H1 (cell line): ENCODE data around the gene STX12. TPM values are rescaled to one million over a fixed set of nuclear protein-coding genes. Genes with fewer than 3 reads are reported as not detected.

Experiments
- CTCF ChIA-PET: fragments of 300-600 bp; sonication (Branson Sonifier 250); formaldehyde crosslinking; loops from one replicate; lab custom pipeline; 2021; ENCODE audit not compliant: partially characterized antibody; lab: Charles Lee
- POLR2A ChIA-PET: fragments of 300-600 bp; sonication (Branson Sonifier 250); formaldehyde crosslinking; loops from one replicate; lab custom pipeline; 2021; ENCODE audit warnings: inconsistent platforms; ENCODE audit not compliant: partially characterized antibody; lab: Charles Lee
- DNase-seq, 2 experiments: peaks; one replicate each; pipeline versions ENCODE4 v3.0.0 to v3.0.0-alpha.2; 2010 to 2022; ENCODE audit warnings: low spot score in 2 of 2, low read depth in 1 of 2, mixed read lengths in 1 of 2
- FAIRE-seq: peaks from 2 replicates; lab custom pipeline; 2011; peaks lifted over from hg19 to GRCh38; lab: Jason Lieb, UNC
- H2AFZ ChIP-seq: 2 replicates; pipeline ENCODE4 v1.8.1; 2012; ENCODE audit warnings: low read length, inconsistent platforms
- H2AK5ac ChIP-seq: 2 replicates; pipeline ENCODE4 v1.6.1; 2013; ENCODE audit warnings: low read depth, low read length
- H2BK120ac ChIP-seq: replicated peaks from 2 replicates; pipeline ENCODE3; 2013; ENCODE audit warnings: low read depth, low read length, inconsistent platforms
- H2BK12ac ChIP-seq: 2 replicates; pipeline ENCODE4 v1.6.1; 2013; ENCODE audit warnings: low read depth, low read length
- H2BK15ac ChIP-seq: 2 replicates; pipeline ENCODE4 v1.6.1; 2013; ENCODE audit warnings: low read length
- H2BK20ac ChIP-seq: 2 replicates; pipeline ENCODE4 v1.6.1; 2013; ENCODE audit warnings: low read length
- H2BK5ac ChIP-seq: 2 replicates; pipeline ENCODE4 v1.6.1; 2013; ENCODE audit warnings: low read depth, low read length
- H3K14ac ChIP-seq: 2 replicates; pipeline ENCODE4 v1.6.1; 2013; ENCODE audit warnings: inconsistent platforms; ENCODE audit not compliant: insufficient read length
- H3K18ac ChIP-seq: 2 replicates; pipeline ENCODE4 v1.6.1; 2013; ENCODE audit warnings: low read length; ENCODE audit errors: extremely low read depth
- H3K23ac ChIP-seq: 2 replicates; pipeline ENCODE4 v1.6.1; 2013; ENCODE audit warnings: inconsistent platforms; ENCODE audit not compliant: insufficient read length
- H3K23me2 ChIP-seq: 2 replicates; pipeline ENCODE4 v1.6.1; 2013; ENCODE audit warnings: low read depth, low read length
- H3K27ac ChIP-seq: 2 replicates; pipeline ENCODE4 v1.6.1; 2011; ENCODE audit warnings: low read depth, low read length, inconsistent platforms
- H3K27me3 ChIP-seq, 4 experiments: replicated peaks in 1 of 4; 1 replicate in 1 of 4; 2 replicates in 3 of 4; pipeline versions ENCODE4 v1.6.1 to v1.8.1; 2011 to 2013; ENCODE audit warnings: low read length in 3 of 4, mild to moderate bottlenecking in 3 of 4, inconsistent platforms in 2 of 4, mixed read lengths in 2 of 4, moderate library complexity in 1 of 4; ENCODE audit not compliant: control insufficient read depth in 3 of 4, insufficient read depth in 3 of 4; ENCODE audit errors: extremely low read depth in 1 of 4
- H3K36me3 ChIP-seq, 4 experiments: 2 replicates each; pipeline versions ENCODE4 v1.6.1 to v1.8.1; 2011 to 2013; ENCODE audit warnings: mild to moderate bottlenecking in 4 of 4, low read length in 3 of 4, moderate library complexity in 2 of 4, control low read depth in 1 of 4, inconsistent platforms in 1 of 4; ENCODE audit not compliant: insufficient read depth in 4 of 4, control insufficient read depth in 2 of 4
- H3K4ac ChIP-seq: replicated peaks from 2 replicates; pipeline ENCODE3; 2013; ENCODE audit warnings: low read length, low read depth, mixed read lengths, inconsistent platforms; ENCODE audit not compliant: insufficient read length
- H3K4me1 ChIP-seq, 4 experiments: replicated peaks in 1 of 4; 1 replicate in 1 of 4; 2 replicates in 3 of 4; pipeline versions ENCODE4 v1.6.1 to v1.8.1; 2011 to 2013; ENCODE audit warnings: low read length in 3 of 4, inconsistent platforms in 2 of 4, mixed read lengths in 1 of 4; ENCODE audit not compliant: insufficient read depth in 4 of 4, control insufficient read depth in 3 of 4
- H3K4me2 ChIP-seq, 2 experiments: 2 replicates each; pipeline versions ENCODE4 v1.6.1 to v1.8.1; 2011 to 2013; ENCODE audit warnings: low read depth in 2 of 2, low read length in 2 of 2, control low read depth in 1 of 2, inconsistent platforms in 1 of 2, mild to moderate bottlenecking in 1 of 2; ENCODE audit not compliant: insufficient read depth in 1 of 2
- H3K4me3 ChIP-seq, 4 experiments: fragments of 200-600, 300-600 bp in 1 of 4; sonication (generic), shearing (Covaris generic), sonication (Bioruptor Twin) in 1 of 4; 2 replicates each; pipeline versions ENCODE4 v1.5.1 to v1.8.1; 2011 to 2016; ENCODE audit warnings: low read length in 4 of 4, low read depth in 3 of 4, control low read depth in 2 of 4, inconsistent platforms in 2 of 4, mild to moderate bottlenecking in 2 of 4, mixed read lengths in 1 of 4, moderate library complexity in 1 of 4; ENCODE audit not compliant: insufficient read depth in 2 of 4; ENCODE audit errors: extremely low read depth in 1 of 4
- H3K56ac ChIP-seq: replicated peaks from 2 replicates; pipeline ENCODE3; 2013; ENCODE audit warnings: low read depth, mild to moderate bottlenecking, mixed read lengths, low read length, inconsistent platforms; ENCODE audit not compliant: insufficient read length
- H3K79me1 ChIP-seq: 2 replicates; pipeline ENCODE4 v1.6.1; 2013; ENCODE audit warnings: low read depth, low read length, control low read depth
- H3K79me2 ChIP-seq, 2 experiments: 2 replicates each; pipeline versions ENCODE4 v1.6.1 to v1.8.1; 2012 to 2013; ENCODE audit warnings: low read length in 2 of 2, mild to moderate bottlenecking in 2 of 2, inconsistent platforms in 1 of 2; ENCODE audit not compliant: insufficient read depth in 2 of 2, control insufficient read depth in 1 of 2
- H3K9ac ChIP-seq, 4 experiments: replicated peaks in 1 of 4; 1 replicate in 1 of 4; 2 replicates in 3 of 4; pipeline versions ENCODE4 v1.6.1 to v1.8.1; 2011 to 2013; ENCODE audit warnings: low read depth in 3 of 4, low read length in 3 of 4, control low read depth in 2 of 4, mild to moderate bottlenecking in 2 of 4, moderate library complexity in 2 of 4, inconsistent platforms in 1 of 4; ENCODE audit errors: extremely low read depth in 1 of 4
- H3K9me3 ChIP-seq, 2 experiments: 2 replicates each; pipeline versions ENCODE4 v1.6.1 to v1.8.1; 2012 to 2013; ENCODE audit warnings: mild to moderate bottlenecking in 2 of 2, moderate library complexity in 2 of 2, control low read depth in 1 of 2, inconsistent platforms in 1 of 2, low read depth in 1 of 2, low read length in 1 of 2, mixed read lengths in 1 of 2; ENCODE audit not compliant: insufficient read depth in 2 of 2
- H4K20me1 ChIP-seq, 2 experiments: replicated peaks in 1 of 2; 2 replicates each; pipeline versions ENCODE3 to v1.8.1; 2011 to 2013; ENCODE audit warnings: inconsistent platforms in 2 of 2, low read length in 2 of 2, mild to moderate bottlenecking in 1 of 2; ENCODE audit not compliant: insufficient read depth in 2 of 2, control insufficient read depth in 1 of 2
- H4K5ac ChIP-seq: 2 replicates; pipeline ENCODE4 v1.6.1; 2013; ENCODE audit warnings: low read length, low read depth, mixed read lengths, inconsistent platforms; ENCODE audit not compliant: insufficient read length
- H4K8ac ChIP-seq: 2 replicates; pipeline ENCODE4 v1.8.0; 2013; ENCODE audit warnings: mild to moderate bottlenecking, moderate library complexity, low read length, inconsistent platforms; ENCODE audit not compliant: insufficient read depth; ENCODE audit errors: extremely low read depth
- H4K91ac ChIP-seq: replicated peaks from 2 replicates; pipeline ENCODE3; 2013; ENCODE audit warnings: low read length, mixed read lengths, inconsistent platforms; ENCODE audit not compliant: insufficient read length
- ATF2 ChIP-seq: IDR thresholded peaks from 2 replicates; pipeline ENCODE4 v1.6.1; 2012; ENCODE audit warnings: low read length, inconsistent platforms
- CBX5 ChIP-seq: fragments of 300-800, 300-1000 bp; sonication (generic); IDR thresholded peaks from 2 replicates; pipeline ENCODE4 v1.7.1; 2016; ENCODE audit warnings: antibody characterized with exemption, low read length, low read depth
- HDAC2 ChIP-seq, 2 experiments: fragments of 300-600 bp in 1 of 2; sonication (generic) in 1 of 2; IDR thresholded peaks; 2 replicates each; pipeline ENCODE4 v1.6.1; 2011 to 2012; ENCODE audit warnings: low read depth in 2 of 2, low read length in 2 of 2, mild to moderate bottlenecking in 2 of 2, moderate library complexity in 2 of 2, borderline replicate concordance in 1 of 2, inconsistent platforms in 1 of 2
- KDM4A ChIP-seq: IDR thresholded peaks from one replicate; pipeline ENCODE4 v1.7.1; 2012; ENCODE audit warnings: low read depth, mild to moderate bottlenecking, moderate library complexity, low read length, inconsistent platforms; ENCODE audit not compliant: severe bottlenecking
- RXRA ChIP-seq: IDR thresholded peaks from 2 replicates; pipeline ENCODE4 v1.6.1; 2011; ENCODE audit warnings: low read depth, mild to moderate bottlenecking, low read length, moderate library complexity; ENCODE audit not compliant: insufficient read depth
- SP2 ChIP-seq: IDR thresholded peaks from 2 replicates; pipeline ENCODE4 v1.6.1; 2012; ENCODE audit warnings: mild to moderate bottlenecking, low read length, inconsistent platforms
- TAF1 ChIP-seq: IDR thresholded peaks from 2 replicates; pipeline ENCODE4 v1.6.1; 2011; ENCODE audit warnings: mild to moderate bottlenecking, low read depth, low read length
- WGBS, 2 experiments: shearing (Covaris generic) in 1 of 2; methylation state at CpG; one replicate each; pipeline versions ENCODE4 v1.1.6 to v1.1.7; 2013 to 2015; ENCODE audit warnings: low lambda C conversion rate in 2 of 2, mixed read lengths in 2 of 2, inconsistent platforms in 1 of 2, low coverage in 1 of 2, missing lambda C conversion rate in 1 of 2; ENCODE audit not compliant: insufficient replicate concordance in 2 of 2, insufficient coverage in 1 of 2, insufficient read length in 1 of 2; ENCODE audit errors: extremely low coverage in 1 of 2, missing lambda C conversion rate in 1 of 2; 5-methylcytosine and 5-hydroxymethylcytosine counted together
- polyA plus RNA-seq, 7 experiments: library from polyadenylated mRNA; depleted of rRNA in 3 of 7; stranded (reverse) in 5 of 7; unstranded in 2 of 7; fragments of >200 nt in 5 of 7; fragments of 200-250 nt in 2 of 7; gene quantifications; 1 replicate in 5 of 7; 2 replicates in 1 of 7; 4 replicates in 1 of 7; pipeline versions ENCODE4 v1.2.1 to v1.2.3, GENCODE V29; 2011 to 2013; ENCODE audit warnings: missing spikeins in 2 of 7, mixed read lengths in 2 of 7
- total RNA-seq: library from RNA; stranded (reverse); fragmentation: NEBNext Ultra II Directional; extraction: Animal tissue kit (Norgen Biotek cat#: 25700); gene quantifications from 2 replicates; pipeline ENCODE4 v1.2.1, GENCODE V29; 2021
- TF ChIP-seq, protein P1 (sequence below): IDR thresholded peaks from 2 replicates; pipeline ENCODE4 v1.6.1; 2012; ENCODE audit warnings: inconsistent platforms

Gene STX12
- total and polyA plus RNA-seq, 2 of the 8 experiments (the other 6 are each of a cell fraction or from before 2014, with no cell fraction given), result 3.7 to 11.0 TPM

GRCh38 chr1:27809883-27810282 is 36.9 kb downstream of the STX12 start:
- Histone ChIP-seq H3K4me1 (peaks cover 0 to 5% (median 2%) of the 10 kb centered on the region in 4 experiments; a peak in 2 of 7 replicates), H3K23ac (no peak overlapping the region), H4K20me1 (no peaks in the 10 kb centered on the region), H3K56ac (no peak overlapping the region), H3K9me3 (no peaks in the 10 kb centered on the region), H3K27me3 (peaks cover 0 to 1% (median 0%) of the 10 kb centered on the region in 4 experiments; a peak in 1 of 7 replicates), H3K14ac (no peak overlapping the region), H2BK12ac (no peak overlapping the region), H2BK5ac (no peak overlapping the region), H3K4me3 (no peak overlapping the region), H4K5ac (no peak overlapping the region), H3K36me3 (no peaks in the 10 kb centered on the region), H3K4me2 (no peak overlapping the region), H2BK120ac (no peak overlapping the region), H2BK15ac (no peak overlapping the region), H4K8ac (no peak overlapping the region), H2AK5ac (no peak overlapping the region), H3K23me2 (no peaks in the 10 kb centered on the region), H3K18ac (no peak overlapping the region), H4K91ac (no peak overlapping the region), H2BK20ac (no peak overlapping the region), H3K4ac (no peak overlapping the region), H3K27ac (no peak overlapping the region), H3K9ac (no peak overlapping the region), H3K79me1 (no peaks in the 10 kb centered on the region)
- 96% methylated on average over 1 of the region's 1 CpG; no CpG with 5 or more reads in 1 of the 2 experiments for WGBS, 2 experiments
- POLR2A ChIA-PET, result interaction anchor here (0.6 kb wide), 1 partner anchor 114 kb away, joined by 3 read pairs; no protein-coding TSS in a partner anchor
- no peak for FAIRE-seq
- TF ChIP-seq, protein P1, sequence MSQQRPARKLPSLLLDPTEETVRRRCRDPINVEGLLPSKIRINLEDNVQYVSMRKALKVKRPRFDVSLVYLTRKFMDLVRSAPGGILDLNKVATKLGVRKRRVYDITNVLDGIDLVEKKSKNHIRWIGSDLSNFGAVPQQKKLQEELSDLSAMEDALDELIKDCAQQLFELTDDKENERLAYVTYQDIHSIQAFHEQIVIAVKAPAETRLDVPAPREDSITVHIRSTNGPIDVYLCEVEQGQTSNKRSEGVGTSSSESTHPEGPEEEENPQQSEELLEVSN, result no peak
- TF ChIP-seq ATF2, result no peak
- no peak for TF ChIP-seq TAF1
- TF ChIP-seq HDAC2 (IDR thresholded peaks at IDR 0.05; ENCODE audit: borderline replicate concordance in 1 of 2, low read depth in 2 of 2, low read length in 2 of 2), result no peak
- no peak for TF ChIP-seq CBX5
- no peak for TF ChIP-seq SP2
- no peak for TF ChIP-seq RXRA
- no peak for TF ChIP-seq KDM4A
- TF ChIP-seq, all 59 proteins: peak for 0
- H3K79me2 ChIP-seq, result no peaks in the 10 kb centered on the region
- DNase-seq, result no peak
- CTCF ChIA-PET, result no interaction called here
- no peak overlapping the region for H2AFZ ChIP-seq
